HEK293T (cell line): ENCODE results near the gene CHMP6.

ENCODE experiments used
- CTCF ChIA-PET: fragments of 350-600 bp; formaldehyde crosslinking; extraction: SDS; loops from one replicate; lab custom pipeline; 2021; ENCODE audit warnings: antibody characterized with exemption, inconsistent platforms; lab: Yijun Ruan, JAX
- POLR2A ChIA-PET: fragments of 350-600 bp; formaldehyde crosslinking; extraction: SDS; loops from one replicate; lab custom pipeline; 2020; ENCODE audit warnings: antibody characterized with exemption, inconsistent platforms; lab: Yijun Ruan, JAX
- DNase-seq: peaks from one replicate; pipeline ENCODE4 v3.0.0; 2012; ENCODE audit warnings: mixed read lengths; ENCODE audit errors: extremely low spot score
- ARNT ChIP-seq: fragments of 450-650 bp; IDR thresholded peaks from 2 replicates; pipeline ENCODE4 v1.6.1; 2017; ENCODE audit warnings: mild to moderate bottlenecking
- BHLHE40 ChIP-seq: fragments of 450-650 bp; IDR thresholded peaks from 2 replicates; pipeline ENCODE4 v1.6.1; 2016; ENCODE audit warnings: mild to moderate bottlenecking, moderate library complexity, borderline replicate concordance
- CTBP1 ChIP-seq: fragments of 450-650 bp; IDR thresholded peaks from 2 replicates; pipeline ENCODE4 v1.6.1; 2016; ENCODE audit warnings: borderline replicate concordance
- ELF4 ChIP-seq: fragments of 450-650 bp; IDR thresholded peaks from 2 replicates; pipeline ENCODE4 v1.6.1; 2017; ENCODE audit warnings: antibody characterized with exemption
- FOXA1 ChIP-seq: fragments of 450-650 bp; IDR thresholded peaks from 2 replicates; pipeline ENCODE4 v1.6.1; 2016; ENCODE audit warnings: mild to moderate bottlenecking
- FOXK2 ChIP-seq: fragments of 450-650 bp; IDR thresholded peaks from 2 replicates; pipeline ENCODE4 v1.6.1; 2016; ENCODE audit warnings: mild to moderate bottlenecking
- FOXM1 ChIP-seq: fragments of 450-650 bp; IDR thresholded peaks from 2 replicates; pipeline ENCODE4 v1.6.1; 2017; ENCODE audit warnings: mild to moderate bottlenecking, borderline replicate concordance
- HDGF ChIP-seq: fragments of 450-650 bp; IDR thresholded peaks from 2 replicates; pipeline ENCODE4 v1.6.1; 2017; ENCODE audit warnings: antibody characterized with exemption, borderline replicate concordance
- L3MBTL2 ChIP-seq: fragments of 450-650 bp; conservative IDR thresholded peaks from 2 replicates; pipeline ENCODE4 v1.6.1; 2016; ENCODE audit warnings: mild to moderate bottlenecking
- LEF1 ChIP-seq: fragments of 450-650 bp; IDR thresholded peaks from 2 replicates; pipeline ENCODE4 v1.6.1; 2017; ENCODE audit warnings: mild to moderate bottlenecking, borderline replicate concordance
- NFRKB ChIP-seq: fragments of 450-650 bp; IDR thresholded peaks from 2 replicates; pipeline ENCODE4 v1.6.1; 2016; ENCODE audit warnings: mild to moderate bottlenecking, moderate library complexity
- PKNOX1 ChIP-seq: fragments of 450-650 bp; IDR thresholded peaks from 2 replicates; pipeline ENCODE4 v1.6.1; 2016
- SP1 ChIP-seq: fragments of 450-650 bp; IDR thresholded peaks from 2 replicates; pipeline ENCODE4 v1.6.1; 2017
- SUZ12 ChIP-seq: fragments of 450-650 bp; IDR thresholded peaks from 2 replicates; pipeline ENCODE4 v1.6.1; 2016; ENCODE audit warnings: mild to moderate bottlenecking
- TARDBP ChIP-seq: fragments of 450-650 bp; IDR thresholded peaks from 2 replicates; pipeline ENCODE4 v1.6.1; 2016
- ZNF384 ChIP-seq: fragments of 450-650 bp; IDR thresholded peaks from 2 replicates; pipeline ENCODE4 v1.6.1; 2016

CHMP6 gene

GRCh38 chr17:80946449-80946848 is 45.2 kb upstream of the CHMP6 start:
- TF ChIP-seq LEF1 (no peak), ARNT (no peak), FOXK2 (no peak), ELF4 (no peak), L3MBTL2 (no peak), SUZ12 (no peak), CTBP1 (no peak), TARDBP (no peak), PKNOX1 (no peak), NFRKB (no peak), BHLHE40 (no peak), SP1 (no peak), ZNF384 (no peak), FOXA1 (no peak), FOXM1 (no peak), HDGF (no peak)
- POLR2A ChIA-PET: no interaction called here
- CTCF ChIA-PET: no interaction called here
- DNase-seq: no peak

DNA sequence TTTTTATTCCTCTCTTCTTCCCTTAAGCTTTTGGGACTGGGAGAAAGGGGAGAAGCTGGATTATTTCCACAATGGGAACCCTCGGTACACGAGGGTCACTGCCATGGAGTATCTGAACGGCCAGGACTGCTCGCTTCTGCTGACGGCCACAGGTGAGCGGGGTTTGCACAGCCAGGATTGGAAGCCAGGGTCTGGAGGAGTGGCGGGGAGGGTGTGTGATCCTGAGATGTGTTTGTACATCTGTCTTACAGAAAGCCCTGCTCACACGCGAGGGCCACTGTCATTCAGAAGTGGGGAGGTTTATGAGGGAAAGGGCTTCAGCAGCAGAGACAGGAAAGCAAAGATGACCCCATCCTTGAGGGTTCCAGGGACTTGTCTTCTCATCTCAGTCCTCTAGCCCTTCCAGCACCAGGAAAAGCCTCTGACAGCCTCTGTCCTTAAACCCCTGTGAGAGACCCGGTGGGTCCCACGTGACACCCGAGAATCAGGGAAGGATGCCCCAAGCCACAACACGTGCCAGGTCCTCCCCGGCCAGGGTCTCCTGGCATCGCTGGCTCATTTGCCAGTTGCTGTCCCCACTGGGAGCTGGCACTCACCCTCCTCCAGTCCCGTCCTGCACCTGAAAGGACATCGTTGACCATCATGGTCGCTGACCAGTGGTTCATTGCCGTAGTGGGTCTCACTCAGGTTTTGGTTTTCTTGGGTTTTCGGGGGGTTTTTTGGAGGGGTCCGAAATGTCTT is 44.3 kb upstream of the CHMP6 start:
- TF ChIP-seq FOXK2 (no peak), ARNT (no peak), CTBP1 (no peak), BHLHE40 (no peak), NFRKB (no peak)
- POLR2A ChIA-PET: no interaction called here
- CTCF ChIA-PET: no interaction called here
- no peak for DNase-seq

DNA sequence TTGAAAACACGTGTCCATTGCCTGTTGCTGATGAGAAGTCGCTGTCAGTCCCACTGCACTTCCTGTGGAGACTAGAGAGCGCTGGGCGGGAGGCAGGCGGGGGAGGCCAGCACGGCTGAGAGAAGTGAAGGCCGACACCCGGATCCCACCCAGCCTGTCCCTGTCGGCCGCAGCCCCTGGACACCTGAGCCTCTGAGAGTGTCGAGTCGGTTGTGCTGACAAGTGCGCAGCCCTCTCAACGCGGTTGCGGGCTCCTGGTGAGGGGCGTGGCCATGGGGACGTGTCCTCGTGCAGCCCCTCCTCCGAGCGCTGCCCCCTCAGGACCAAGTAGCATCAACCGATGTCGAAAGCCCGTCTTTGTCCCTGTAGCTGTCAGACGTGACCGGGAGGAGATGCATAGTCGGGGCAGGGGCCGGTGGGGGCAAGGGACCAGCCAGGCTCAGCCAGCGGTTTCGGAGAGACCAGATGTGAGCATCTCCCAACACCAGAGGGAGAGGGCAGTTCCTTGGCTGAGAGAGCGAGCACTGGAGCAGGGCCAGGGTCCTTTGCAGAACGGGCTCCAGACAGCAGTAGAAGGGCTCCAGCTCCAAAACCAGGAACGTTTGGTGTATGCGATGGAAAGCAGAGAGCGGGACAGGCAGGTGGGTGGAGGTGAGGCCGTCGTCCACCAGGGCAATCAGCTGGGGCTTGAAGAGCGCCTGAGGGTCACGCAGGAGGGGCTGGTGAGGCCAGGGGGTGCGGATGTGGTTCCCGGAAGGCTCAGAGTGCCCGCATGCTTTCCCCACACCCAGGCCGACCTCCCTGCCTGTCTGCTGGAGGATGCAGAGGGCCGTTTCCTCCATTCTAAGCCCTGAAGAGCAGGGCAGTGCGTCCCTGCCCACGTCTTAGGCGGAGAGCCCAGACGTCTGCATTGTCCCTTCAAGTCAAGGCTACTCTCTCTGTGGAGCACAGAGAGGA is 43.3 kb upstream of the CHMP6 start:
- ChIA-PET CTCF (no interaction called here), POLR2A (no interaction called here)
- no peak for DNase-seq
- TF ChIP-seq LEF1 (no peak), ZNF384 (no peak), FOXA1 (no peak), BHLHE40 (no peak), FOXM1 (no peak), TARDBP (no peak), L3MBTL2 (no peak)

DNA sequence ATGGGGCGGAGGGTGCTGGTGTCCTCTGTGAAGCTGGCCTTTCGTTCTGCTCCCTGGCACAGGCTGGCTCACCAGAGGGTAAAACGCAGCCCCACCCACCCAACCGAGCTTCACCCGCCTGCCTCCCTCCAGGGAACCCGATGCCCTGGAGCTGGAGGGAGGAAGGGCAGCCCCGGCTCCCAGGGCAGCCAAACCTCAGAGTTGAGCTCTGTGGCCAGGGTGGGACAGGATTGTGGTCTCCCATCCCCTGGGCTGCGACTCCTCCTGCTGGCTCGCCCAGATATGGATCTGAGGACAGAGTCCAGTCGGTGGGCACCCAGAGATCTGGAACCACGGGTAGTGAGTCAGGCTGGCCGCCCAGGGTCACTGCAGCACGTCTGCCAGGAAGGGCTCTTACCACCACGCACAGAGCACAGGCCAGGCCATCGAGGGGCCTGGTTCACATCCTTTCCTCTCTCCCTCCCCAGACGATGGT is 42.6 kb upstream of the CHMP6 start:
- TF ChIP-seq LEF1: no peak
- TF ChIP-seq NFRKB: no peak
- TF ChIP-seq ZNF384: no peak
- TF ChIP-seq BHLHE40: no peak
- TF ChIP-seq TARDBP: no peak
- TF ChIP-seq ELF4: no peak
- no peak for TF ChIP-seq FOXA1
- TF ChIP-seq CTBP1: no peak
- no peak for TF ChIP-seq SUZ12
- TF ChIP-seq FOXK2: no peak
- TF ChIP-seq SP1: no peak
- TF ChIP-seq HDGF: no peak
- ChIA-PET POLR2A (no interaction called here), CTCF (no interaction called here)
- no peak for DNase-seq

DNA sequence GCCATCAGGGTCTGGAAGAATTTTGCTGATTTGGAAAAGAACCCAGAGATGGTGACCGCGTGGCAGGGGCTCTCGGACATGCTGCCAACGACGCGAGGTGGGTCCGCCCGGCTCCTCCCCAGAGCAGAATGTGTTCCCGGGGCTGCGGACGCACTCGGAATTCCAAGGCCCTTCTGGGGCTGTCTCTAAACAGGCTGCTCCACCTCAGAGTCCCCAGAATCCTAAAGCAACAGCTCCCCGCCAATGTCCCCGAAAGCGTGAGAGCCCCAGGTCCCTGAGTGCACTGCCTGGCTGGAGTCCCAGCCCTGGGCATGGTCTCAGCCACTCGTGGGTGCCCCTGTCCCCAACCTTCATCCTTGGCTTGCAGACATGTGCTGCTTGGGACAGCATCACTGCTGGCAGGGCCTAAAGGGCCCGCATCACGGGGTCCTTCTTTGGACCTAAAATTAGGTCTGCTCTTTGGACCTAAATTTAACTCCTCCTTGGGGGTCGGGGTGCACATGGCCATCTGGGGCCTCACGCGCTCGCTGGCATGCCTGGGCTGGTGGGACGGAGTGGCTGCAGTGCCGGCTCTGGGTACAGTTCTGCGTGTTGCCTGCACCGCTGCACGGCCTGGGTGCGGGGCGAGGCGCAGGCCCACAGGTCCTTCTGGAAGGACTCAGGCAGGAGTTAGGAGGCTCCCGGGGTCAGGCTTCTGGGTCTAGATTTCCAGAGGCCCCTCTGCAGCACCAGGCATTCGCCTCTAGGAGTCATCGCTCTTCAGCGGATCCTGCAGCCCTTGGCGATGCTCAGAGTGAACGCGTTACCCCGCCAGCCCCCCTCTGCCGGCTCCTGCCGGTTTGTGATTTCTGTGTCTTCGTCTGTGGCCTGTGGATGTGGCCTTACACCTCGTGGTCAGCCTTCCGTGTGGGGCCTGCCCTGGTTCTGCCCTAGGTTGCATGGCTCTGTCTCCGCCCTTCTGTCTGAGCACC is 41.9 kb upstream of the CHMP6 start:
- no peak for TF ChIP-seq FOXA1
- no peak for TF ChIP-seq ARNT
- no peak for TF ChIP-seq HDGF
- DNase-seq: no peak
- POLR2A ChIA-PET: no interaction called here
- CTCF ChIA-PET: no interaction called here

DNA sequence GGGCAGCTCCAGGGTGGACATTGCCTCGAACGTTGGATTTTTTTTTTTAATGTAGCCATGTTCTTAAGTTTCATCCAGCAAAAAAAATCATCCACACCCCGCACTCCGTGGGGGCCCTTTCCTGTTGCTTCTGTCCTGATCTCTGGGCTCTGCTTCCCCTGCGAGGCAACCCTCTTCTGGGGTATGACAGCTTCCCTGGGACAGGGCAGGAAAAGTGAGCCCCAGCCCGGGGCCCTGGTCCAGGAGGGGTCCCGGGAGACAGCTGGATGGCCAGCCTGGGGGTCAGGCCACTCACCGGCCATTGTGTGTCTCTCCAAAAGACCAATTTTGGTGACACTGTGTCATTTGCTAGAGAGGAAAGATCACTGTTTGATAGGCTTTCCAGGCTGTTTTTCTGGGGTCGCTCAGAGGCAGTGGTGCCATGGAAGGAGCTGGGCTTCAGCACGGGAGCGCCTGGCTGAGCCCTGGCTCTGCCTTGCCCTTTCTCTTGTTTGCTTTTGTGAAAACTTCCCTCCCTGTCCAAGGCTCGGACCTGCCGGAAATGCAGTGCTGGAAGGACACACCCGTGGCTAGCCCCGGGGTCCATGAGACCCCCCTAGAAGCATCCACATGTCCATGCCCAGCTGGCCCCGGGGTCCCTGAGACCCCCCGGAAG is 41.0 kb upstream of the CHMP6 start:
- CTCF ChIA-PET: no interaction called here
- TF ChIP-seq CTBP1 (no peak), SUZ12 (no peak), NFRKB (no peak), ARNT (no peak), PKNOX1 (no peak), HDGF (no peak), FOXK2 (no peak), L3MBTL2 (no peak), FOXM1 (no peak), BHLHE40 (no peak)
- DNase-seq: no peak
- POLR2A ChIA-PET: no interaction called here
